Cardiac fibroblast (primary cell): ENCODE measurements around the gene JAK1.

Experiments used
- DNase-seq, 2 donors: peaks; one replicate each; pipeline versions ENCODE4 v3.0.0 to v3.0.0-alpha.2; 2010; ENCODE audit warnings: low read depth in 2 of 2
- H3K4me3 ChIP-seq, 2 donors: replicated peaks in 1 of 2; 1 replicate in 1 of 2; 2 replicates in 1 of 2; pipeline ENCODE4 v1.5.1; 2011; ENCODE audit warnings: low read depth in 2 of 2, low read length in 2 of 2, mild to moderate bottlenecking in 2 of 2, moderate library complexity in 1 of 2
- CTCF ChIP-seq: IDR thresholded peaks from one replicate; pipeline ENCODE4 v1.5.1; 2011; ENCODE audit warnings: low read depth, mild to moderate bottlenecking, low read length, inconsistent platforms

The JAK1 gene

GRCh38 chr1:64846573-64847430 lies 119.5 kb downstream of the JAK1 start:
- TF ChIP-seq CTCF = no peak

GRCh38 chr1:64845831-64846425 lies 120.4 kb downstream of the JAK1 start:
- no peak for TF ChIP-seq CTCF
- no peak overlapping the region for H3K4me3 ChIP-seq
- peak in 1 of 2 donors; percentile 37 for DNase-seq

More at GRCh38 chr1:64846573-64847430, 119.5 kb downstream of the JAK1 start:
- H3K4me3 ChIP-seq = no peak overlapping the region
- no peak for DNase-seq

- H3K4me3 ChIP-seq = no peak overlapping the region
- no peak for DNase-seq
- TF ChIP-seq CTCF = no peak
Measured at GRCh38 chr1:64844609-64845008, 121.7 kb downstream of the JAK1 start.

GRCh38 chr1:64844175-64844574 lies 122.2 kb downstream of the JAK1 start:
- no peak overlapping the region for H3K4me3 ChIP-seq
- no peak for DNase-seq
- TF ChIP-seq CTCF = no peak

- TF ChIP-seq CTCF = no peak
- no peak overlapping the region for H3K4me3 ChIP-seq
Measured at GRCh38 chr1:64843675-64844074, 122.7 kb downstream of the JAK1 start.

GRCh38 chr1:64842224-64842623 lies 124.1 kb downstream of the JAK1 start:
- no peak for DNase-seq
- TF ChIP-seq CTCF = no peak
- no peak overlapping the region for H3K4me3 ChIP-seq

More at GRCh38 chr1:64843675-64844074, 122.7 kb downstream of the JAK1 start:
- DNase-seq = no peak
